Left ventricle myocardium inferior (tissue), 1 donor: ENCODE results near the gene PARD3B. TPM values are rescaled to one million over a fixed set of nuclear protein-coding genes. Genes with fewer than 3 reads are reported as not detected.

ENCODE experiments used
- DNase-seq: peaks from one replicate; pipeline ENCODE4 v3.0.0-alpha.2; 2020
- H3K27ac ChIP-seq: fragments of 200-600 bp; replicated peaks from 2 replicates; pipeline ENCODE4 v1.8.0; 2021
- H3K27me3 ChIP-seq: fragments of 200-600 bp; 2 replicates; pipeline ENCODE4 v1.8.0; 2021; ENCODE audit warnings: low read depth
- H3K36me3 ChIP-seq: fragments of 200-600 bp; 2 replicates; pipeline ENCODE4 v1.8.0; 2021
- H3K4me1 ChIP-seq: fragments of 200-600 bp; 2 replicates; pipeline ENCODE4 v1.8.0; 2021
- H3K4me3 ChIP-seq: fragments of 200-600 bp; 2 replicates; pipeline ENCODE4 v1.8.0; 2021; ENCODE audit warnings: mild to moderate bottlenecking, moderate library complexity
- H3K9me3 ChIP-seq: fragments of 200-600 bp; replicated peaks from 2 replicates; pipeline ENCODE4 v1.8.0; 2021
- intact Hi-C: fragments of 100-400 bp; cut with micrococcal nuclease; formaldehyde crosslinking; loops from one replicate; pipeline ENCODE4 v1.11.0; 2022
- total RNA-seq: library from RNA; stranded (reverse); fragmentation: NEBNext Ultra II Directional; extraction: Animal tissue kit (Norgen Biotek cat#: 25700); gene quantifications from one replicate; pipeline ENCODE4 v1.2.1, GENCODE V29; 2021
- TF ChIP-seq, protein P1 (sequence below): fragments of 200-600 bp; IDR thresholded peaks from 2 replicates; pipeline ENCODE4 v1.8.0; 2021; ENCODE audit warnings: antibody characterized with exemption, mild to moderate bottlenecking, borderline replicate concordance
- donor health status: DM: no; HTN: yes; CAD: no; lungs with severe emphysema.

Gene PARD3B
- total RNA-seq, 1 donor from 2014 or later: 9.1 TPM

- intact Hi-C loops: no loop called here
- Histone ChIP-seq H3K27me3 (no peaks in the 10 kb centered on the region), H3K4me3 (no peak overlapping the region), H3K36me3 (no peaks in the 10 kb centered on the region), H3K9me3 (no peaks in the 10 kb centered on the region), H3K27ac (no peak overlapping the region), H3K4me1 (peaks cover 23% of the 10 kb centered on the region)
- TF ChIP-seq, protein P1, sequence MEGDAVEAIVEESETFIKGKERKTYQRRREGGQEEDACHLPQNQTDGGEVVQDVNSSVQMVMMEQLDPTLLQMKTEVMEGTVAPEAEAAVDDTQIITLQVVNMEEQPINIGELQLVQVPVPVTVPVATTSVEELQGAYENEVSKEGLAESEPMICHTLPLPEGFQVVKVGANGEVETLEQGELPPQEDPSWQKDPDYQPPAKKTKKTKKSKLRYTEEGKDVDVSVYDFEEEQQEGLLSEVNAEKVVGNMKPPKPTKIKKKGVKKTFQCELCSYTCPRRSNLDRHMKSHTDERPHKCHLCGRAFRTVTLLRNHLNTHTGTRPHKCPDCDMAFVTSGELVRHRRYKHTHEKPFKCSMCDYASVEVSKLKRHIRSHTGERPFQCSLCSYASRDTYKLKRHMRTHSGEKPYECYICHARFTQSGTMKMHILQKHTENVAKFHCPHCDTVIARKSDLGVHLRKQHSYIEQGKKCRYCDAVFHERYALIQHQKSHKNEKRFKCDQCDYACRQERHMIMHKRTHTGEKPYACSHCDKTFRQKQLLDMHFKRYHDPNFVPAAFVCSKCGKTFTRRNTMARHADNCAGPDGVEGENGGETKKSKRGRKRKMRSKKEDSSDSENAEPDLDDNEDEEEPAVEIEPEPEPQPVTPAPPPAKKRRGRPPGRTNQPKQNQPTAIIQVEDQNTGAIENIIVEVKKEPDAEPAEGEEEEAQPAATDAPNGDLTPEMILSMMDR: no peak
- DNase-seq: no peak
Observed at GRCh38 chr2:204541637-204542036, 3.6 kb upstream of the PARD3B start.

DNA sequence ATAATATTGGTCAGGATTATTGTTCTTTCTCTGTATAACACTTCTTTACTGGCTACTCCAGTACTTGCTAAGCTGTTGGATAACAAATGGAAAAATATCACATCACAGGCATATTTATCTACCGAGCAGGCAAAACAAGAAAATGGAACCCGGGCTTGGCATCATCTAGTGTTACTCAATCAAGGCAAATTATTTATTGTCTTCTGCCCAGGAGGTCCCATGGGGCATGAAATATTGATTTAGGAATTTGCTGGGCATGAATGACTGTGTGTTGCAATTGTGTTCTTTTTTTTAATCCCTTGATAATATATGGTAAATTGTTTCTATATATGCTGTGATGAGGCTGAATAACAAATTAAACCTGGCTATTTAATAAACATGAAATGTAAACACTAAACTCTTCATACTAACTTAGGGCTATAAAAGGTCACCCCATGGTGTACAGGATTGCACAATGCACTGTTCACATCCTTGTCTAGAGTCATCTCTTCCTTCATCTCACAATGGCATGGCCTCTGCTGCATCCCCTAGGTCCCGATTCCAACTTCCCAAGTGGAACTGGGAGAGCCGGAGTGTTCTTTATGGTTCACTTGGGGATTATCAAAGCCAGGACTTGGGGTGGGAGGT lies 2.2 kb upstream of the PARD3B start:
- no peaks in the 10 kb centered on the region for H3K9me3 ChIP-seq
- TF ChIP-seq, protein P1: no peak
- H3K4me1 ChIP-seq: peaks cover 33% of the 10 kb centered on the region
- no peaks in the 10 kb centered on the region for H3K36me3 ChIP-seq
- DNase-seq: no peak
- no peak overlapping the region for H3K4me3 ChIP-seq
- intact Hi-C loops: no loop called here
- H3K27me3 ChIP-seq: no peaks in the 10 kb centered on the region
- no peak overlapping the region for H3K27ac ChIP-seq

GRCh38 chr2:204545861-204546735 lies 823 bp downstream of the PARD3B start:
- DNase-seq: no peak
- Histone ChIP-seq H3K36me3 (no peaks in the 10 kb centered on the region), H3K27ac (peak overlapping the region; percentile 80), H3K27me3 (no peaks in the 10 kb centered on the region), H3K4me3 (peak overlapping the region; percentile 97), H3K9me3 (no peaks in the 10 kb centered on the region), H3K4me1 (peaks cover 40% of the 10 kb centered on the region)
- TF ChIP-seq, protein P1: no peak
- intact Hi-C loops: no loop called here

DNA sequence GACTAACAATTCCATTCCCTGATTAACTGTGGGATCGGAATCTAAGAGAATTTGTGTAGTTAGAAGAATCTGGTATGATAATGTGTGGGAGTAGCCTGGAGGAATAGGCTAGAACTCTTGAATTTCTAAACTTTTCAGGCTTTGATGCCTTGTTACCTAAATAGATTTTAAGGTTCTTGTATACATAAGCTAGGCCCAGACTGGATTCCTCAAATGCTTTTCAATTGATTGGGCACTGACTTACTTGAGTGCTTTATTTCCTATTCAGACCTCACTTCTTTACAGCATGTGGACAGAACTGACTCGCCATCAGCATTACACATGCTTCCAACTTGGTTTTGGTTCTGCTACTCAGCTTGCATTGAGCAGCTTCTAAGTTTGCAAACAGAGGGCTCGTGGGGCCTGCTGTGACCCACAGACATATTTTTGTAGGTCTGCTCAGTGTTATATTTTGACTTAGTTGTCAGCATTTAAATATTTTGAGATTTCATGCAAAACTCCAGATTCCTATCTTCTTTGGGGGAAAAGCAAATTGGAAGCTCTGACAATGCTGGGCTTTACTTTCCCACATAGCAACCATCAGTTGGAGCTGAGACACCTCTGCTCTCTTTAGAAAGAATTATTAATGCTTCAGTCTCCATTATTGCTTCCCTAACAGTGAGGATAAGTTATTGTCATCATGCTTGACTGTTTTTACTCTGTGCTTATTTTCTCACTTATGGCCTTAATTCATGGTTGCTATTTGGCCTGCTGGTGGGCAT lies 5.7 kb downstream of the PARD3B start:
- H3K4me1 ChIP-seq: peaks cover 24% of the 10 kb centered on the region
- no peaks in the 10 kb centered on the region for H3K36me3 ChIP-seq
- intact Hi-C loops: no loop called here
- TF ChIP-seq, protein P1: no peak
- H3K27me3 ChIP-seq: no peaks in the 10 kb centered on the region
- H3K9me3 ChIP-seq: no peaks in the 10 kb centered on the region
- no peak overlapping the region for H3K4me3 ChIP-seq
- no peak overlapping the region for H3K27ac ChIP-seq
- DNase-seq: no peak

DNA sequence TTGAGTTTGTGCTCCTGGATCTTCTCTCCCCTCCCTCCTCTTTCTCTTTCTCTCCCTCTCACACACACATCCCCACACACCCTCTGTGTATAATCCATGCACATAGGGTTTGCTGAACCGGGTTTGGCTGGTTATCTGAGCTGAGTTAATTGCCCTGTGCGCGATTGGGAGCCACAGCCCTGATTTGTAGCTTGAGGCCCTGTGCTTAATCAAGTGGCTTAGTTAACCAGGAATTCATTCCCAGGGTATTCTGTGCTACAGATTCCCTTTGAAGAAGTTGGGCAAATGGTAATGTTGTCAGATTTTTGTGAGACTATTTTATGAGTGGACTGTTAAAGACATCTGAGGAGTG lies 6.2 kb downstream of the PARD3B start:
- Histone ChIP-seq H3K27ac (no peak overlapping the region), H3K4me3 (no peak overlapping the region), H3K9me3 (no peaks in the 10 kb centered on the region), H3K36me3 (no peaks in the 10 kb centered on the region), H3K4me1 (peaks cover 18% of the 10 kb centered on the region), H3K27me3 (no peaks in the 10 kb centered on the region)
- TF ChIP-seq, protein P1: no peak
- DNase-seq: no peak
- intact Hi-C loops: no loop called here
